ENCODE data around the gene KRT77. TPM values are rescaled to one million over a fixed set of nuclear protein-coding genes. Genes with fewer than 3 reads are reported as not detected.

KRT77 gene
- total RNA-seq, 4 donors from 2014 or later: not detected

- intact Hi-C loops (cut with DNase I; ENCODE audit: low total_unique reads): no loop called here
- DNase-seq: no peak
Observed at GRCh38 chr12:52690351-52691075, 12.8 kb downstream of the KRT77 start.

DNA sequence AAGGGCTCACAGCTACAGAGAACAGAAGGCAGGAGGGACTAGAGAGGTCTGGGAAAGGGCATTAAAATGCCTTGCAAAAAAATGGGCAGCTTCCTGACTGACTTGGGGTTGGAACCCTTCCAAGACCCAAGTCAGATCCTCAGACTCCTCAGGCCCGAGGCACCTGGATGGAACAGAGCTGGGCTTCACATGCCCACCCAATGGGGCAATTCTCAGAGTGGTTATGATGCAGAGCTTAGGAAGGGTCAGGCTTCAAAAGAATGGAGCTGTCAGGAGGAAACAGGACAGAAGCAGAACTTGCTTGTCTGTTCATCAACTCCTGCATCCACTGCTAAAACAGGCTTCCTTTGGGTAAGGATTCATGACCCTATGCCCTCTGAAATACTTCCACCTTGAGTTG lies 13.4 kb downstream of the KRT77 start:
- H3K4me1 ChIP-seq: no peaks in the 10 kb centered on the region
- TF ChIP-seq POLR2A (IDR thresholded peaks at IDR 0.05): no peak
- TF ChIP-seq CTCF (IDR thresholded peaks at IDR 0.05): no peak
- H3K9me3 ChIP-seq: no peaks in the 10 kb centered on the region
- intact Hi-C loops (cut with DNase I; ENCODE audit: low total_unique reads): no loop called here
- H3K27ac ChIP-seq: no peak overlapping the region
- no peaks in the 10 kb centered on the region for H3K36me3 ChIP-seq
- H3K4me3 ChIP-seq: no peak overlapping the region
- no peak for DNase-seq
- no peaks in the 10 kb centered on the region for H3K27me3 ChIP-seq

More at GRCh38 chr12:52690351-52691075, 12.8 kb downstream of the KRT77 start:
- H3K4me3 ChIP-seq: no peak overlapping the region
- H3K27me3 ChIP-seq: no peaks in the 10 kb centered on the region
- H3K27ac ChIP-seq: no peak overlapping the region
- H3K9me3 ChIP-seq: no peaks in the 10 kb centered on the region
- no peak for TF ChIP-seq POLR2A (IDR thresholded peaks at IDR 0.05)
- no peak for TF ChIP-seq CTCF (IDR thresholded peaks at IDR 0.05)
- no peaks in the 10 kb centered on the region for H3K4me1 ChIP-seq
- no peaks in the 10 kb centered on the region for H3K36me3 ChIP-seq

- intact Hi-C loops (cut with DNase I; ENCODE audit: low total_unique reads): no loop called here
- no peak overlapping the region for H3K4me3 ChIP-seq
- H3K27ac ChIP-seq: no peak overlapping the region
- no peaks in the 10 kb centered on the region for H3K36me3 ChIP-seq
- TF ChIP-seq CTCF (IDR thresholded peaks at IDR 0.05) (no peak), POLR2A (IDR thresholded peaks at IDR 0.05) (no peak)
- H3K4me1 ChIP-seq: no peaks in the 10 kb centered on the region
- no peaks in the 10 kb centered on the region for H3K27me3 ChIP-seq
- no peak for DNase-seq
- H3K9me3 ChIP-seq: no peaks in the 10 kb centered on the region
Observed at GRCh38 chr12:52689239-52689638, 14.1 kb downstream of the KRT77 start.

GRCh38 chr12:52688481-52688880 lies 14.8 kb downstream of the KRT77 start:
- no peak for TF ChIP-seq CTCF (IDR thresholded peaks at IDR 0.05)
- TF ChIP-seq POLR2A (IDR thresholded peaks at IDR 0.05): no peak
- Histone ChIP-seq H3K4me1 (no peaks in the 10 kb centered on the region), H3K27me3 (no peaks in the 10 kb centered on the region), H3K9me3 (no peaks in the 10 kb centered on the region), H3K36me3 (no peaks in the 10 kb centered on the region), H3K4me3 (no peak overlapping the region), H3K27ac (no peak overlapping the region)
- intact Hi-C loops (cut with DNase I; ENCODE audit: low total_unique reads): no loop called here
- no peak for DNase-seq

- Histone ChIP-seq H3K27me3 (no peaks in the 10 kb centered on the region), H3K36me3 (no peaks in the 10 kb centered on the region), H3K9me3 (no peaks in the 10 kb centered on the region), H3K4me1 (no peaks in the 10 kb centered on the region), H3K27ac (no peak overlapping the region), H3K4me3 (no peak overlapping the region)
- intact Hi-C loops (cut with DNase I; ENCODE audit: low total_unique reads): no loop called here
- TF ChIP-seq CTCF (IDR thresholded peaks at IDR 0.05): no peak
- no peak for TF ChIP-seq POLR2A (IDR thresholded peaks at IDR 0.05)
- no peak for DNase-seq
Observed at GRCh38 chr12:52687497-52688385, 15.6 kb downstream of the KRT77 start.
